Hepatocyte (in vitro differentiated cells): ENCODE data around the gene SPACA7. TPM values are rescaled to one million over a fixed set of nuclear protein-coding genes. Genes with fewer than 3 reads are reported as not detected.

Experiments used
- DNase-seq: peaks from one replicate; pipeline ENCODE4 v3.0.0-alpha.2; 2016; ENCODE audit warnings: low spot score
- H2AFZ ChIP-seq: fragments of 200-600 bp; sonication (generic); 2 replicates; pipeline ENCODE4 v1.6.0; 2016; ENCODE audit warnings: antibody characterized with exemption, mild to moderate bottlenecking
- H3K27ac ChIP-seq: fragments of 200-600 bp; sonication (generic); 2 replicates; pipeline ENCODE4 v1.5.1; 2016; ENCODE audit warnings: mild to moderate bottlenecking
- H3K27me3 ChIP-seq: fragments of 200-600 bp; sonication (generic); 2 replicates; pipeline ENCODE4 v1.6.1; 2016
- H3K36me3 ChIP-seq: fragments of 200-600 bp; sonication (generic); replicated peaks from 2 replicates; pipeline ENCODE4 v1.5.1; 2016; ENCODE audit warnings: low read depth; ENCODE audit not compliant: insufficient read depth
- H3K4me1 ChIP-seq: fragments of 200-600 bp; sonication (generic); 2 replicates; pipeline ENCODE4 v1.5.1; 2016; ENCODE audit warnings: mild to moderate bottlenecking, moderate library complexity; ENCODE audit not compliant: insufficient read depth
- H3K4me2 ChIP-seq: fragments of 200-600 bp; sonication (generic); 2 replicates; pipeline ENCODE4 v1.6.0; 2016
- H3K4me3 ChIP-seq: fragments of 200-600 bp; sonication (generic); 2 replicates; pipeline ENCODE4 v1.5.1; 2016; ENCODE audit warnings: mild to moderate bottlenecking
- H3K79me2 ChIP-seq: fragments of 200-600 bp; sonication (generic); 2 replicates; pipeline ENCODE4 v1.6.0; 2017; ENCODE audit warnings: mild to moderate bottlenecking
- H3K9me2 ChIP-seq: fragments of 200-600 bp; sonication (generic); replicated peaks from 2 replicates; pipeline ENCODE4 v1.6.0; 2017; ENCODE audit warnings: mild to moderate bottlenecking; ENCODE audit not compliant: insufficient read depth
- H3K9me3 ChIP-seq: fragments of 200-600 bp; sonication (generic); 2 replicates; pipeline ENCODE4 v1.5.1; 2016; ENCODE audit warnings: low read depth, mild to moderate bottlenecking
- H4K20me1 ChIP-seq: fragments of 200-600 bp; sonication (generic); 2 replicates; pipeline ENCODE4 v1.6.0; 2016; ENCODE audit warnings: mild to moderate bottlenecking; ENCODE audit not compliant: insufficient read depth, poor library complexity, severe bottlenecking
- EZH2 ChIP-seq: fragments of 200-600 bp; sonication (generic); IDR thresholded peaks from 2 replicates; pipeline ENCODE4 v1.6.1; 2016; ENCODE audit warnings: antibody characterized with exemption, mild to moderate bottlenecking, borderline replicate concordance
- EZH2phosphoT487 ChIP-seq: fragments of 200-600 bp; sonication (generic); IDR thresholded peaks from one replicate; pipeline ENCODE4 v1.6.1; 2018; ENCODE audit warnings: antibody characterized with exemption, mild to moderate bottlenecking, low read depth, moderate library complexity; ENCODE audit not compliant: unreplicated experiment, severe bottlenecking
- WGBS: methylation state at CpG from one replicate; pipeline ENCODE4 v1.1.6; 2016; ENCODE audit warnings: low lambda C conversion rate; ENCODE audit errors: missing lambda C conversion rate; 5-methylcytosine and 5-hydroxymethylcytosine counted together
- polyA plus RNA-seq: library from polyadenylated mRNA; unstranded; fragments of >200 nt; fragmentation: Nextera tagmentation; extraction: Ambion mirVana; gene quantifications from 2 replicates; pipeline ENCODE4 v1.2.1, GENCODE V29; 2016
- total RNA-seq: library from RNA; depleted of rRNA; stranded (reverse); fragments of >200 nt; gene quantifications from 2 replicates; pipeline ENCODE4 v1.2.3, GENCODE V29; 2014
- TF ChIP-seq, protein P1 (sequence below): fragments of 200-600 bp; sonication (generic); IDR thresholded peaks from 2 replicates; pipeline ENCODE4 v1.5.1; 2016; ENCODE audit warnings: antibody characterized with exemption, mild to moderate bottlenecking; ENCODE audit not compliant: poor library complexity

SPACA7 gene
- total and polyA plus RNA-seq, 2 experiments from 2014 or later = not detected

DNA sequence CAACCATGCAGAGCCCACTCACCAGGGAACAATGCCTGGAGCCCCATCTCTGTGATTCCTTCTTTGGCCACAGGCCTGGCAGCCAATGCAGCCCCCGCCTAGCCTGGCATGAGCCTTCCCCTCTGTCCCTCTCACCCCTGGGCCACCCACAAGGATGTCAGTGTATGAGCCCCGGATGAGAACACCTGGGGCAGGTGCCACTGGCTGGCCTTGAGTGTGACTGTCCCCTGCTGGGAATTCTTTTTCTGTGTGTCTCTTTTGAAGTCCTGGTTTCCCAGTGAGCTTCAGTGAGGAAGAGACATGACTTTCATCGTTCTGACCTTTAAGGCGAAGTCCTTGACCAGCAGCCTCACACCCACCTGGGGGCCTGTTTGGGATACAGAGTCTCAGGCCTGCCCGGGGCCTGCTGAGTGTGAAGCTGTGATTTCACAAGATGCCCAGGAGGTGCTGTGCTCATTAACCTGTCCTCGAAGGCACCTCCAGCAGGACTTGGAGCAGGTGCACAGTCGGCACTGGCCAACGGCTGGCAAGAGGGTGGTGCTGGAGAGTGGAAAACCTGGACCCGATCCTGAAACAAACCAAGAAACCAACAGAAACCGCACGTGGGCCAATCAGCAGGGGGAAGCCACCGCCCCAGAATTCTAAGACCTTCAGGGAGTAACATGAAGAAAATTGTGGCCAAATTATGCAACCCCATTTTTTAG, 27.4 kb upstream of the SPACA7 start:
- no peak overlapping the region for H3K4me2 ChIP-seq
- H3K4me1 ChIP-seq = no peaks in the 10 kb centered on the region
- no peak overlapping the region for H3K27ac ChIP-seq
- no peaks in the 10 kb centered on the region for H3K9me3 ChIP-seq
- no peak overlapping the region for H3K4me3 ChIP-seq
- no peaks in the 10 kb centered on the region for H3K9me2 ChIP-seq
- no peak for DNase-seq
- no peaks in the 10 kb centered on the region for H3K79me2 ChIP-seq
- H3K27me3 ChIP-seq = peaks cover 50% of the 10 kb centered on the region
- WGBS = 84% methylated on average over 12 of the region's 12 CpGs
- H2AFZ ChIP-seq = no peak overlapping the region
- no peaks in the 10 kb centered on the region for H4K20me1 ChIP-seq
- H3K36me3 ChIP-seq = no peaks in the 10 kb centered on the region
- TF ChIP-seq, protein P1, sequence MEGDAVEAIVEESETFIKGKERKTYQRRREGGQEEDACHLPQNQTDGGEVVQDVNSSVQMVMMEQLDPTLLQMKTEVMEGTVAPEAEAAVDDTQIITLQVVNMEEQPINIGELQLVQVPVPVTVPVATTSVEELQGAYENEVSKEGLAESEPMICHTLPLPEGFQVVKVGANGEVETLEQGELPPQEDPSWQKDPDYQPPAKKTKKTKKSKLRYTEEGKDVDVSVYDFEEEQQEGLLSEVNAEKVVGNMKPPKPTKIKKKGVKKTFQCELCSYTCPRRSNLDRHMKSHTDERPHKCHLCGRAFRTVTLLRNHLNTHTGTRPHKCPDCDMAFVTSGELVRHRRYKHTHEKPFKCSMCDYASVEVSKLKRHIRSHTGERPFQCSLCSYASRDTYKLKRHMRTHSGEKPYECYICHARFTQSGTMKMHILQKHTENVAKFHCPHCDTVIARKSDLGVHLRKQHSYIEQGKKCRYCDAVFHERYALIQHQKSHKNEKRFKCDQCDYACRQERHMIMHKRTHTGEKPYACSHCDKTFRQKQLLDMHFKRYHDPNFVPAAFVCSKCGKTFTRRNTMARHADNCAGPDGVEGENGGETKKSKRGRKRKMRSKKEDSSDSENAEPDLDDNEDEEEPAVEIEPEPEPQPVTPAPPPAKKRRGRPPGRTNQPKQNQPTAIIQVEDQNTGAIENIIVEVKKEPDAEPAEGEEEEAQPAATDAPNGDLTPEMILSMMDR = no peak
- TF ChIP-seq EZH2phosphoT487 = no peak
- no peak for TF ChIP-seq EZH2

GRCh38 chr13:112349681-112350080, 26.5 kb upstream of the SPACA7 start:
- Histone ChIP-seq H3K79me2 (no peaks in the 10 kb centered on the region), H3K27ac (no peak overlapping the region), H3K4me1 (no peaks in the 10 kb centered on the region), H4K20me1 (no peaks in the 10 kb centered on the region), H3K9me2 (no peaks in the 10 kb centered on the region), H3K27me3 (peaks cover 41% of the 10 kb centered on the region), H2AFZ (no peak overlapping the region), H3K4me2 (no peak overlapping the region), H3K4me3 (no peak overlapping the region), H3K36me3 (no peaks in the 10 kb centered on the region), H3K9me3 (no peaks in the 10 kb centered on the region)
- no peak for DNase-seq
- WGBS = 84% methylated on average over 13 of the region's 13 CpGs
- TF ChIP-seq EZH2phosphoT487 = no peak
- TF ChIP-seq, protein P1 = no peak
- no peak for TF ChIP-seq EZH2

GRCh38 chr13:112350300-112350699, 25.9 kb upstream of the SPACA7 start:
- H3K36me3 ChIP-seq = no peaks in the 10 kb centered on the region
- peaks cover 35% of the 10 kb centered on the region for H3K27me3 ChIP-seq

More at GRCh38 chr13:112350300-112350699, 25.9 kb upstream of the SPACA7 start:
- Histone ChIP-seq H3K4me3 (no peak overlapping the region), H2AFZ (no peak overlapping the region), H3K9me3 (no peaks in the 10 kb centered on the region), H3K4me1 (no peaks in the 10 kb centered on the region), H4K20me1 (no peaks in the 10 kb centered on the region), H3K9me2 (no peaks in the 10 kb centered on the region), H3K27ac (no peak overlapping the region), H3K79me2 (no peaks in the 10 kb centered on the region), H3K4me2 (no peak overlapping the region)
- WGBS = 80% methylated on average over 11 of the region's 11 CpGs
- no peak for TF ChIP-seq EZH2
- TF ChIP-seq, protein P1 = no peak
- TF ChIP-seq EZH2phosphoT487 = no peak
- no peak for DNase-seq
